ENCODE measurements around the gene TMEM54. TPM values are rescaled to one million over a fixed set of nuclear protein-coding genes. Genes with fewer than 3 reads are reported as not detected.
A peak's percentile ranks its signal among the peaks of the same experiment; 100 is the strongest.

Gene TMEM54
- polyA plus RNA-seq, 4 donors: 42.6 to 414 (median 241) TPM

DNA sequence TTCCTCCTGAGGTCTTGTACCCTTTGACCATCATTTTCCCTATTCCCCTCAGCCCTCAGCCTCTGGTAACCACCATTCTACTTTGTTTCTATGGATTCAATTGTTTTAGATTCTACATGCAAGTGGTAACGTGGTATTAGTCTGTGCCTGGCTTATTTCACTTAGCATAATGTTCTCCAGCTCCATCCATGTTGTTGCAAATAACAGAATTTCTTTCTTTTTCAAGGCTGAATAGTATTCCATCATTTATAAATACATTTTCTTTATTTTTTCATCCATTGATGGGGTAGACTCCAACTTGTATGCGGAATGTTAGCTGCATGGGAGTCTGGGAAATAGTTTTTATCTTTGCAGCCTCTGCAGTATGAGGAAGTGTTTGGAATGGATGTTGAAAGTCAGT lies 26.3 kb upstream of the TMEM54 start:
- no peak for FAIRE-seq
- Histone ChIP-seq H3K9me3 (ENCODE audit: control insufficient read depth in 2 of 2, insufficient read depth in 1 of 2, low read depth in 1 of 2, low read length in 1 of 2) (no peaks in the 10 kb centered on the region), H3K4me3 (ENCODE audit: low read depth in 1 of 3, low read length in 3 of 3) (no peak overlapping the region), H3K36me3 (ENCODE audit: control insufficient read depth in 3 of 3, insufficient read depth in 2 of 3, low read depth in 1 of 3, low read length in 3 of 3) (no peaks in the 10 kb centered on the region), H3K4me1 (ENCODE audit: control insufficient read depth in 3 of 3, insufficient read depth in 2 of 3, low read depth in 1 of 3, low read length in 2 of 3) (peaks cover 0 to 24% (median 0%) of the 10 kb centered on the region in 3 donors), H3K27ac (ENCODE audit: low read depth in 1 of 3, low read length in 2 of 3) (no peak overlapping the region), H3K27me3 (ENCODE audit: control insufficient read depth in 3 of 3, insufficient read depth in 3 of 3, low read length in 3 of 3) (no peaks in the 10 kb centered on the region)
- 86 to 93% (median 93%) methylated on average over 2 of the region's 2 CpGs for WGBS, 3 donors
- no peak for DNase-seq

DNA sequence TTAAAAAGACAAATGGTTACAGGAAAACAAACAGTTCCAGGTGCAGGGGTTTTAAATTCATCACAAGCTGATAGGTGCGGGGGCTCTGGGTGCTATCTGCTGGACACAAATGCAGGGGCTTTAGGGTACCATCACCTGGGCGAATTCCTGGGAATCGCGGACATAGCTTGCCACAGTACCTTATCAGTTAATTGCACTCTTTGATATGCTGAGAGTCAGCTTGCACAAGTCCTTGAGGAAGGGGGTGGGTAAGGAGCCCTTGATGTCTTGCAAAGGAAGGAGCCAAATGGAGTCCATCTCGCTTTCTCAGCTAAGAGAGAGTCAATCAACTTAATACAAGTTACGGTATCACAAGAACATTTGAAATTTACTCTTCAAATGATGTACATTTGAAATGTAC lies 25.4 kb upstream of the TMEM54 start:
- H3K36me3 ChIP-seq (ENCODE audit: control insufficient read depth in 3 of 3, insufficient read depth in 2 of 3, low read depth in 1 of 3, low read length in 3 of 3): no peaks in the 10 kb centered on the region
- no peaks in the 10 kb centered on the region for H3K27me3 ChIP-seq (ENCODE audit: control insufficient read depth in 3 of 3, insufficient read depth in 3 of 3, low read length in 3 of 3)
- FAIRE-seq (no peak), DNase-seq (peak; percentile 48 to 79)
- no peak overlapping the region for H3K4me3 ChIP-seq (ENCODE audit: low read depth in 1 of 3, low read length in 3 of 3)
- 19 to 68% (median 37%) methylated on average over 6 of the region's 6 CpGs for WGBS, 3 donors
- H3K4me1 ChIP-seq (ENCODE audit: control insufficient read depth in 3 of 3, insufficient read depth in 2 of 3, low read depth in 1 of 3, low read length in 2 of 3): peaks cover 0 to 24% (median 0%) of the 10 kb centered on the region in 3 donors
- no peak overlapping the region for H3K27ac ChIP-seq (ENCODE audit: low read depth in 1 of 3, low read length in 2 of 3)
- no peaks in the 10 kb centered on the region for H3K9me3 ChIP-seq (ENCODE audit: control insufficient read depth in 2 of 2, insufficient read depth in 1 of 2, low read depth in 1 of 2, low read length in 1 of 2)

DNA sequence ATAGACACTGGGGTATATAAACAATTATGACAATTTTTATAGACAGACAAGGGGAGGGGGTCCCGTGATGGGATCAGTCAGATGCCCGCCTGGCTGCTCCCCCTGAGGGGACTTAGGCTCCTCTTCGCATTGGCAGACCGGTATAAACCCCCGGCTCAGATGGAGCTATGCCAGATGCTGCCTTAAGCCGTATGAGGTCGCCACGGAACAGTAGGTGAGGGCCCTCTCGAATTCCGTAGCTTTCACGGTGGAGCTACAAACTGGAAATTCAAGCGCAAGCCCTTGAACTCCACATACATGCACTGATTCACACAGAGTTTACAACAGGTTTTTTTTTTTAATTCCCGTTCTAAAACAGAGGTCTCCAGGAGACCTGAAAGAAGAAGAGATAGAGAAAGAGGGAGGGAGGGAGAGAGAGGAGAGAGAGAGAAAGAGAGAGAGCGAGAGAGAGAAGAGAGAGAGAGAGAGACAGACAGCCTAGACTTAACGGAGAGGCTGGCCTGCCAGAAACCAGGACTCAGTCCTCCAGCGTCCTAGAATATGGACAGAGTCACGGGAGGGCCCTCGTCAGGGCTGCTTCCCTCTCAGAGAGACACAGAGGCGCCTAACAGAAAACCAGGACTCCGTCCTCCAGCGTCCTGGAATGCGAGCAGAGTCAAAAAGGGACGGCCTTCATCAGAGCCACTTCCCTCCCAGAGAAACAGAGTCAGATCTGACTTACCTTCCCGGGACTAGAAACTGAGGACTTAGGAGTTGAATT lies 24.4 kb upstream of the TMEM54 start:
- Histone ChIP-seq H3K36me3 (ENCODE audit: control insufficient read depth in 3 of 3, insufficient read depth in 2 of 3, low read depth in 1 of 3, low read length in 3 of 3) (no peaks in the 10 kb centered on the region), H3K4me3 (ENCODE audit: low read depth in 1 of 3, low read length in 3 of 3) (no peak overlapping the region), H3K9me3 (ENCODE audit: control insufficient read depth in 2 of 2, insufficient read depth in 1 of 2, low read depth in 1 of 2, low read length in 1 of 2) (no peaks in the 10 kb centered on the region), H3K27ac (ENCODE audit: low read depth in 1 of 3, low read length in 2 of 3) (peak overlapping the region in 2 of 3 donors; percentile 18 to 69), H3K4me1 (ENCODE audit: control insufficient read depth in 3 of 3, insufficient read depth in 2 of 3, low read depth in 1 of 3, low read length in 2 of 3) (peaks cover 0 to 24% (median 0%) of the 10 kb centered on the region in 3 donors), H3K27me3 (ENCODE audit: control insufficient read depth in 3 of 3, insufficient read depth in 3 of 3, low read length in 3 of 3) (no peaks in the 10 kb centered on the region)
- WGBS, 3 donors: 25 to 33% (median 26%) methylated on average over 24 of the region's 24 CpGs
- DNase-seq (peak in 1 of 2 donors; percentile 51), FAIRE-seq (no peak)

DNA sequence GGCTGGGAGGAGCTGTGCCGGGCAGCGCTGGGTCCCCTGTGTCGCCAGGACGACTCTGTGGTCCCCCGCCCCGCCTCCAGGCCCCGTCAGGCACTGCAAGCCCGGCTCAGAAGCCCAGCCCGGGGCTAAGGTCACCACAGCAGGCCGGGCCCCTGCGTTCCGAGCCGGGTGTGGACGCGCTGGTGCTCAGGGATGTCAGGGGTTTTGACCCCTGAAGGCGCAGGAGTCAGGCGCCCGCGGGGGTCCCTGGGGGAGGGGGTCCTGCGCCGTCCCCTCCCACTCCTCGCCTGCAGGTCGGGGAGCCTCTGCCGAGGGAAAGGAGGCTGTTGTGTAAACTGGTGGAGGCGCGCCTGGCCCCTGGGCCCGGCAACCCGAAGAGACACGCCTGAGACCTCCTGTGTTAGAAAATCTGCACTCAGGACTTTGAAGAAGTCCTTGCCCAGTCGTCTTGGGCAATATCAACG lies 23.7 kb upstream of the TMEM54 start:
- Histone ChIP-seq H3K9me3 (ENCODE audit: control insufficient read depth in 2 of 2, insufficient read depth in 1 of 2, low read depth in 1 of 2, low read length in 1 of 2) (no peaks in the 10 kb centered on the region), H3K4me3 (ENCODE audit: low read depth in 1 of 3, low read length in 3 of 3) (peak overlapping the region in 1 of 3 donors; percentile 5), H3K27ac (ENCODE audit: low read depth in 1 of 3, low read length in 2 of 3) (peak overlapping the region; percentile 8 to 69 (median 20)), H3K36me3 (ENCODE audit: control insufficient read depth in 3 of 3, insufficient read depth in 2 of 3, low read depth in 1 of 3, low read length in 3 of 3) (no peaks in the 10 kb centered on the region), H3K27me3 (ENCODE audit: control insufficient read depth in 3 of 3, insufficient read depth in 3 of 3, low read length in 3 of 3) (no peaks in the 10 kb centered on the region), H3K4me1 (ENCODE audit: control insufficient read depth in 3 of 3, insufficient read depth in 2 of 3, low read depth in 1 of 3, low read length in 2 of 3) (peaks cover 0 to 24% (median 0%) of the 10 kb centered on the region in 3 donors)
- FAIRE-seq (no peak), DNase-seq (peak; percentile 76 to 85)
- 3 to 8% (median 7%) methylated on average over 26 to 31 of the region's 31 CpGs for WGBS, 3 donors

DNA sequence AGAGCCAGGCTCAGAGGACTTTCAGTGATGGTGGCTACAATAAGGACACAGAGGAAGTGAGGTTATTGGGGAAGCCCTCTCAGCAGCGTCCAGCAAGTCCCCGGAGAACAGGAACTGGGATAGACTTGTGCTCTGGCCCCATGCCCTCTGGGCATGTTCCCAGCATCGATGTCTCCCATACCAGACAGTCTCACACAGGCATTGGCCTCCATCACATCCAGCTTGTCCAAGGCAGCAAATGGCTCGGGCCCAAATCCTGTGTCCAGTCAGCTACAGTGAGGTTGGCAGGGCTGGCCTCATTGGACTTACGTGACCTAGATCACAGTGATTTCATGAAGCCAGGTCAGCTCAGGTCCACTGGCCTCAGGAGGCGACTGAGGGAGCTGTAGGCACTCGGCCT lies 19.6 kb upstream of the TMEM54 start:
- no peak for DNase-seq
- Histone ChIP-seq H3K4me3 (ENCODE audit: low read depth in 1 of 3, low read length in 3 of 3) (no peak overlapping the region), H3K27me3 (ENCODE audit: control insufficient read depth in 3 of 3, insufficient read depth in 3 of 3, low read length in 3 of 3) (no peaks in the 10 kb centered on the region), H3K36me3 (ENCODE audit: control insufficient read depth in 3 of 3, insufficient read depth in 2 of 3, low read depth in 1 of 3, low read length in 3 of 3) (no peaks in the 10 kb centered on the region), H3K4me1 (ENCODE audit: control insufficient read depth in 3 of 3, insufficient read depth in 2 of 3, low read depth in 1 of 3, low read length in 2 of 3) (peaks cover 0 to 17% (median 2%) of the 10 kb centered on the region in 3 donors), H3K27ac (ENCODE audit: low read depth in 1 of 3, low read length in 2 of 3) (peak overlapping the region in 1 of 3 donors; percentile 2), H3K9me3 (ENCODE audit: control insufficient read depth in 2 of 2, insufficient read depth in 1 of 2, low read depth in 1 of 2, low read length in 1 of 2) (peaks cover 0 to 3% of the 10 kb centered on the region in 2 donors)
- WGBS, 3 donors: 71 to 93% (median 79%) methylated on average over 7 of the region's 7 CpGs
- FAIRE-seq: no peak

DNA sequence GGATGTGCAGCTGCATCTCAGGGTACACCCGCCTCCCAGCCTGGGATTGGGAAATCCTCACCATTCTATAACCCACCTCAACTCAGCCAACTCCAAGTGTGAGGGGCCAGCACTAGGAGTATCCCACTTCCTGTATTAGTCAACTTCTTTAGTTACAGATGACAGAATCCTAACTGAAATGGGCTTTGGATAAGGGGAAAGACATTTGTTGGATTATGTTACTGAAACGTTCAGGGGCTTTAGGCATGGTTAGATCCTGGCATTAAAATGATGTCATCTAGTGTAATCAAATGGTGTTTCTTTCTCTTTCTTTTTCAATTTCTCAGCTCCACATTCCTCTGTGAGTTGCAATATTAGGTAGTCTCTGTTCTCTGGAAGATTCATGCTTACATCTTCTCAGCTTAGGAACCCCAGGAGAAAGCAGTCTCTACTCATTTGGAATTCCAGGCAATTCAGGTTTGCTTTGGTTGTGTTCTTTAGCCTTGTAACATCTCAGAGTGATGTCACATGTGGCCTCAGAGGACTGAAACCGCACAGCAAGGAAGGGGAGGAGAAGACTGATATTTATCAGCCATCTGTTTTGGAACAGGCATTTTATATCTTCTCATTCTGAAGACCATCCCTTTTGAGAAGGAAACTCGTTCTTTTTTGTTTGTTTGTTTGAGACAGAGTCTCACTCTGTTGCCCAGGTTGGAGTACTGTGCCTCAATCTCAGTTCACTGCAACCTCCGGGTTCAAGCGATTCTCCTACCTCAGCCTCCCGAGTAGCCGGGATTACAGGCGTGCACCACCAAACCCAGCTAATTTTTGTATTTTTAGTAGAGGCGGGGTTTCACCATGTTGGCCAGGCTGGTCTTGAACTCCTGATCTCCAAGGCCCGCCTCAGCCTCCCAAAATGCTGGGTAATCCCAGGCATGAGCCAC lies 18.9 kb upstream of the TMEM54 start:
- peak overlapping the region in 1 of 3 donors; percentile 45 for H3K27ac ChIP-seq (ENCODE audit: low read depth in 1 of 3, low read length in 2 of 3)
- no peak for DNase-seq
- no peaks in the 10 kb centered on the region for H3K27me3 ChIP-seq (ENCODE audit: control insufficient read depth in 3 of 3, insufficient read depth in 3 of 3, low read length in 3 of 3)
- FAIRE-seq: no peak
- WGBS, 3 donors: 79 to 80% (median 80%) methylated on average over 11 of the region's 11 CpGs
- H3K36me3 ChIP-seq (ENCODE audit: control insufficient read depth in 3 of 3, insufficient read depth in 2 of 3, low read depth in 1 of 3, low read length in 3 of 3): no peaks in the 10 kb centered on the region
- peaks cover 0 to 9% (median 2%) of the 10 kb centered on the region in 3 donors for H3K4me1 ChIP-seq (ENCODE audit: control insufficient read depth in 3 of 3, insufficient read depth in 2 of 3, low read depth in 1 of 3, low read length in 2 of 3)
- no peak overlapping the region for H3K4me3 ChIP-seq (ENCODE audit: low read depth in 1 of 3, low read length in 3 of 3)
- peaks cover 0 to 3% of the 10 kb centered on the region in 2 donors for H3K9me3 ChIP-seq (ENCODE audit: control insufficient read depth in 2 of 2, insufficient read depth in 1 of 2, low read depth in 1 of 2, low read length in 1 of 2)

DNA sequence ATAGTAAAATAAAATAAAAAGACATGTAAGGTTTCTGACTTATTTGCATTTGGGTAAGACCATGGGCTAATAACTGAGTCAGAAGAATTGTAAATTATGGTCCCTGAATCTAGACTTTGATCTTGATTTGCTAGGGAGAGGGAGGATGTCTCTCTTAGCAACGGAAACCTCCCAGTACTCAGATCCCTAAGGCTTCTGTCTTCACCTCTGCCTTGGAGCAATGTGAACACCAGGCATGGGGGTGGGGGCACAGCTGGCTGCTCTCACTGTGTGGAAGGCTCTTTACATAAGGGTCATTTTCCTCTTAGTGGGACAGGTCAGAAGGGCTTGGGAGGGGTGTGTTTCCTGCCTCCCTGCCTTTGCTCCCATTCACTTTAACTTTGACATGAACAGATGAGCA lies 17.0 kb upstream of the TMEM54 start:
- Histone ChIP-seq H3K27ac (ENCODE audit: low read depth in 1 of 3, low read length in 2 of 3) (no peak overlapping the region), H3K27me3 (ENCODE audit: control insufficient read depth in 3 of 3, insufficient read depth in 3 of 3, low read length in 3 of 3) (no peaks in the 10 kb centered on the region), H3K4me1 (ENCODE audit: control insufficient read depth in 3 of 3, insufficient read depth in 2 of 3, low read depth in 1 of 3, low read length in 2 of 3) (peaks cover 0 to 2% (median 0%) of the 10 kb centered on the region in 3 donors), H3K9me3 (ENCODE audit: control insufficient read depth in 2 of 2, insufficient read depth in 1 of 2, low read depth in 1 of 2, low read length in 1 of 2) (peaks cover 0 to 3% of the 10 kb centered on the region in 2 donors), H3K4me3 (ENCODE audit: low read depth in 1 of 3, low read length in 3 of 3) (no peak overlapping the region), H3K36me3 (ENCODE audit: control insufficient read depth in 3 of 3, insufficient read depth in 2 of 3, low read depth in 1 of 3, low read length in 3 of 3) (no peaks in the 10 kb centered on the region)
- WGBS, 3 donors: 21 to 39% (median 22%) methylated on average over 1 of the region's 1 CpG
- DNase-seq (peak; percentile 26 to 73), FAIRE-seq (no peak)

DNA sequence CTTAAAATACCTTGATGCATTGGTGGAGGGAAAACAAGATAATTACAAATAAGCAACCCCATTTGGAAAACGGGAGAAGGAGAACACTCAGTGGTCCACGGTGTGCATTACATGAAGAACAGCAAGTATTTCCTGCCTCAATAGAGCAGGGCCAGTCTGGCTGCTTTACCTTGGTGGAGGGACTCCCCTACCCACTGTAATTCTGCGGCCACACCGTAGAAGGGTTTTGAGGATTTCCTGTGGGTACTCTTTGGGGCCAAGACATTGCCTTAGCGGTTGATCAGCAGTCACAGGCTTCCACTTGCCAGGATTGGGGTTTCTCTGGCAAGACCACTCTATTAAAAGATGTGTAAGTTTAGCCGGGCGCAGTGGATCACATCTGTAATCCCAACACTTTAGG lies 16.3 kb upstream of the TMEM54 start:
- Histone ChIP-seq H3K36me3 (ENCODE audit: control insufficient read depth in 3 of 3, insufficient read depth in 2 of 3, low read depth in 1 of 3, low read length in 3 of 3) (no peaks in the 10 kb centered on the region), H3K9me3 (ENCODE audit: control insufficient read depth in 2 of 2, insufficient read depth in 1 of 2, low read depth in 1 of 2, low read length in 1 of 2) (peaks cover 0 to 3% of the 10 kb centered on the region in 2 donors), H3K27ac (ENCODE audit: low read depth in 1 of 3, low read length in 2 of 3) (no peak overlapping the region), H3K27me3 (ENCODE audit: control insufficient read depth in 3 of 3, insufficient read depth in 3 of 3, low read length in 3 of 3) (no peaks in the 10 kb centered on the region), H3K4me1 (ENCODE audit: control insufficient read depth in 3 of 3, insufficient read depth in 2 of 3, low read depth in 1 of 3, low read length in 2 of 3) (peaks cover 0 to 2% (median under 1%) of the 10 kb centered on the region in 3 donors), H3K4me3 (ENCODE audit: low read depth in 1 of 3, low read length in 3 of 3) (no peak overlapping the region)
- FAIRE-seq: no peak
- WGBS, 3 donors: 65 to 81% (median 66%) methylated on average over 7 of the region's 7 CpGs
- DNase-seq: no peak

Measured in small intestine (tissue), 7 donors.